Cardiac muscle cell (in vitro differentiated cells and primary cell): Measurements from ENCODE around the gene ABCA9. TPM values are rescaled to one million over a fixed set of nuclear protein-coding genes. Genes with fewer than 3 reads are reported as not detected.
A peak's percentile ranks its signal among the peaks of the same experiment; 100 is the strongest.

Experiments used
- DNase-seq, 2 donors: peaks; one replicate each; pipeline versions ENCODE4 v3.0.0 to v3.0.0-alpha.2; 2010 to 2017; ENCODE audit warnings: low read depth in 1 of 2, low spot score in 1 of 2
- H3K27ac ChIP-seq: fragments of 200-600 bp; sonication (generic); 2 replicates; pipeline ENCODE4 v1.5.1; 2016
- H3K27me3 ChIP-seq: fragments of 200-600 bp; sonication (generic); 2 replicates; pipeline ENCODE4 v1.6.0; 2016; ENCODE audit warnings: control low read depth
- H3K36me3 ChIP-seq: fragments of 200-600 bp; sonication (generic); 2 replicates; pipeline ENCODE4 v1.5.1; 2016; ENCODE audit warnings: control low read depth
- H3K4me1 ChIP-seq: fragments of 200-600 bp; sonication (generic); 2 replicates; pipeline ENCODE4 v1.8.1; 2017; ENCODE audit warnings: low read depth, mild to moderate bottlenecking, mixed run types
- H3K4me3 ChIP-seq: fragments of 200-600 bp; sonication (generic); 2 replicates; pipeline ENCODE4 v1.5.1; 2016; ENCODE audit warnings: mild to moderate bottlenecking
- H3K9me3 ChIP-seq: fragments of 200-600 bp; sonication (generic); 2 replicates; pipeline ENCODE4 v1.5.1; 2017; ENCODE audit warnings: low read depth, mild to moderate bottlenecking, control low read depth
- CTCF ChIP-seq: IDR thresholded peaks from 2 replicates; pipeline ENCODE4 v1.5.1; 2012; ENCODE audit warnings: low read depth, mild to moderate bottlenecking, low read length
- polyA plus RNA-seq: library from polyadenylated mRNA; unstranded; fragments of >200 nt; fragmentation: Nextera tagmentation; extraction: Ambion mirVana; gene quantifications from 2 replicates; pipeline ENCODE4 v1.2.1, GENCODE V29; 2016
- total RNA-seq: library from RNA; depleted of rRNA; stranded (reverse); fragments of >200 nt; gene quantifications from 2 replicates; pipeline ENCODE4 v1.2.3, GENCODE V29; 2016

Gene ABCA9
- total and polyA plus RNA-seq, 2 experiments from 2014 or later = 0.09 TPM; not detected in 1

GRCh38 chr17:69096541-69096940 is 35.8 kb upstream of the ABCA9 start:
- H3K36me3 ChIP-seq = no peaks in the 10 kb centered on the region
- H3K9me3 ChIP-seq = no peaks in the 10 kb centered on the region
- no peaks in the 10 kb centered on the region for H3K4me1 ChIP-seq
- DNase-seq = no peak
- H3K27ac ChIP-seq = no peak overlapping the region
- no peaks in the 10 kb centered on the region for H3K27me3 ChIP-seq
- H3K4me3 ChIP-seq = no peak overlapping the region
- no peak for TF ChIP-seq CTCF

- Histone ChIP-seq H3K9me3 (no peaks in the 10 kb centered on the region), H3K27me3 (no peaks in the 10 kb centered on the region), H3K27ac (no peak overlapping the region), H3K4me1 (no peaks in the 10 kb centered on the region), H3K36me3 (no peaks in the 10 kb centered on the region), H3K4me3 (no peak overlapping the region)
- no peak for DNase-seq
- TF ChIP-seq CTCF = no peak
These were observed 33.3 kb upstream of the ABCA9 start for GRCh38 chr17:69093995-69094394.

- no peak overlapping the region for H3K27ac ChIP-seq
- H3K27me3 ChIP-seq = no peaks in the 10 kb centered on the region
- peak in 1 of 2 donors; percentile 70 for DNase-seq
- no peaks in the 10 kb centered on the region for H3K9me3 ChIP-seq
- H3K36me3 ChIP-seq = no peaks in the 10 kb centered on the region
- no peak for TF ChIP-seq CTCF
- H3K4me3 ChIP-seq = no peak overlapping the region
- no peaks in the 10 kb centered on the region for H3K4me1 ChIP-seq
These were observed 32.6 kb upstream of the ABCA9 start for GRCh38 chr17:69093279-69093789.

- Histone ChIP-seq H3K9me3 (no peaks in the 10 kb centered on the region), H3K27me3 (no peaks in the 10 kb centered on the region), H3K36me3 (no peaks in the 10 kb centered on the region), H3K27ac (no peak overlapping the region), H3K4me3 (no peak overlapping the region), H3K4me1 (no peaks in the 10 kb centered on the region)
- TF ChIP-seq CTCF = no peak
- DNase-seq = no peak
These were observed 29.6 kb upstream of the ABCA9 start for GRCh38 chr17:69090365-69090764.

- Histone ChIP-seq H3K4me1 (no peaks in the 10 kb centered on the region), H3K27me3 (no peaks in the 10 kb centered on the region), H3K36me3 (no peaks in the 10 kb centered on the region), H3K27ac (no peak overlapping the region), H3K4me3 (no peak overlapping the region), H3K9me3 (no peaks in the 10 kb centered on the region)
- no peak for DNase-seq
- TF ChIP-seq CTCF = no peak
These were observed 28.0 kb upstream of the ABCA9 start for GRCh38 chr17:69088643-69089200.
